Retinal pigment epithelial cell (primary cell): Measurements from ENCODE around the gene CYP4F11.
"Not testable (repeated sequence)": the region's sequence is repeated elsewhere in the genome, so short reads cannot be mapped to it uniquely, and the experiment has no call there.

ENCODE experiments used
- DNase-seq: peaks from one replicate; pipeline ENCODE4 v3.0.0-alpha.2; 2010; ENCODE audit warnings: low read depth
- H3K4me3 ChIP-seq: 2 replicates; pipeline ENCODE4 v1.5.1; 2011; ENCODE audit warnings: mild to moderate bottlenecking, low read length, control low read depth, moderate library complexity
- CTCF ChIP-seq: conservative IDR thresholded peaks from 2 replicates; pipeline ENCODE4 v1.5.1; 2011; ENCODE audit warnings: low read depth, low read length, control low read depth, inconsistent platforms

The CYP4F11 gene

DNA sequence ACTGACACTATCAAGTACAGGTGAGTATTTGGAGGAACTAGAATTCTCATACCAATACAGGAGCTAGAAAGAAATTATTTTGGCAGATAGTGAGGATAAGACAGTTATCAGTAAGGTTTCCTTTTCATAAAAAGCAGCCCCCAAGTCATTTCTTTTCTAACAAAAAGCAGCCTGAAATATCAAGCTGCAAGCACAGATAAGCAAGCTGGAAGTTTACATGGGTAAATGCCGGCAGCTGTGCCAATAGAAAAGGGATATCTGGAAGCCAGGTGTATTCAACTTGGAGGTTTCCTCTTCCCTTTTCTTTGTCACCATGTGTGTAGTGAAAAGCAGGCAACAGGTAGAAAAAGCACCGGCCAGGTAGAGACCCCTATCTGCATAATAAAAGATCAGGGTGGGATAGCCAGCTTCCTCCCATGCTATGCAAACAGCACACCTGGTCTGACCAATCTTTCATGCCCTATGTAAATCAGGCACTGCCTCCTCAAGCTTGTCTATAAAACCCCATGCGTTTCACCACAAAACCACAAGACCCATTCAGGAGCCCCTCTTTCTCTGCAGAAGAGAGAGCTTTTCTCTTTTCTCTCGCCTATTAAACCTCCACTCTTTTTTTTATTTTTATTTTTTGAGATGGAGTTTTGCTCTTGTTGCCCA is 59.4 kb downstream of the CYP4F11 start:
- no peak for TF ChIP-seq CTCF
- no peak overlapping the region for H3K4me3 ChIP-seq
- no peak for DNase-seq

GRCh38 chr19:15873771-15874170 is 60.6 kb downstream of the CYP4F11 start:
- not testable (repeated sequence) for H3K4me3 ChIP-seq, DNase-seq

DNA sequence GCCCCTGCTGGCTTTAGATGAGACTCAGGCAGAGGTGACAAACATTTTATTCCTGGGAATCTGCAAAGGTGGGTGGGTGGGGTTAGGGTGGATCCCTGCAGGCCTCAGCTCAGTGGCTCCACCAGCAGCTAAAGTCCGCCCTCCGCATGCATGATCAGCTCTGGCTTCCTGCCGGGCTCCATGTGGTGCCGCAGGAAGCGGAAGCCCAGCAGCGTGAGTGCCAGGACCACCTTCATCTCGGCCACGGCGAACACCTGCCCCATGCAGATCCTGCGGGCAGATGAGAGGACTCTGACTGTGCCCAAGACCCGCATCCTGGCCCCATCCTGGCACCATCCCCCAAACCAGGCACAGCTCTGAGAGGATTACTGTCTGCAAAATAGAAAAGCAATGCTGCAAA is 62.8 kb downstream of the CYP4F11 start:
- DNase-seq, result no peak
- no peak overlapping the region for H3K4me3 ChIP-seq

DNA sequence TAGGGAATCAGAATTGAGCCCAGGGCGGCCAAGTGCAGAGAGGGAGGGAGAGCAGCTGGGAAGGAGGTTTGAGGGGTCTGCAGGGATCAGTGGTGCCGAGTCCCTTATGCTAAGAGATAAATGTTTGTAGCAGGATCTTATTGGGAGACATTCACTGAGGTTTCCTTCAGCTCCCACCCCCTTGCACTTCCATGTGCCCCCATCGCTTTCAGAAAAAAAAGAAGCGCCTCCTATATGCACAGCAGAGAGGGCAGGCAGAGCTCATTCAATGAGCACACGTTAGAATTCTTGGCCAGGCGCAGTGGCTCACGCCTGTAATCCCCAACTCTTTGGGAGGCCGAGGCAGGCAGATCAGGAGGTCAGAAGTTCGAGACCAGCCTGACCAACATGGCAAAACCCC is 64.5 kb downstream of the CYP4F11 start:
- DNase-seq, result no peak
- H3K4me3 ChIP-seq, result no peak overlapping the region
- no peak for TF ChIP-seq CTCF

More for the DNA sequence above, 62.8 kb downstream of the CYP4F11 start:
- TF ChIP-seq CTCF, result no peak

DNA sequence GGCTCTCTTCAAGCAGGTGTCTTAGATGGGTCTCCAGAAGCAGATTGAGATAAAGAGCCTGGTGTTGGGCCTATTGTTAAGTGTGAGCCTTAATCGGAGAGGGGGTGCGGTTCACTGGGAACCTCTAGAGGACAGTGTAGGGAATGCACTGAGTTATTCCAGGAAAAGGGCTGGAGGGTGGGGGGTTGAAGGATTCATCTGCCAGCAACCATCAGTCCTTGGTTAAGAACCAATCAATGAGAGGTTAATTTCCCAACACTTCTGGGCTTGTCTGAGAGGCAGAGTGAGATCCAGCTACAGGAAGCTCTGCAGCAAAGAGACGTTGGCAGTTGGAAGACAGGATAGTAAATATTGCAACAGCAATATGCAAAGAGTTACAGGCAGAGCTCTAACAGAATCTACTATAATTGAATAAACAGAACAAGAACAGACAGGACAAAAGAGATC is 65.2 kb downstream of the CYP4F11 start:
- no peak overlapping the region for H3K4me3 ChIP-seq
- peak; percentile 56 for TF ChIP-seq CTCF
- DNase-seq, result no peak

- no peak overlapping the region for H3K4me3 ChIP-seq
- DNase-seq, result no peak
- no peak for TF ChIP-seq CTCF
Measured at GRCh38 chr19:15866636-15867035, 67.7 kb downstream of the CYP4F11 start.

- no peak overlapping the region for H3K4me3 ChIP-seq
- DNase-seq, result no peak
- no peak for TF ChIP-seq CTCF
Measured at GRCh38 chr19:15864824-15865223, 69.5 kb downstream of the CYP4F11 start.
